Measurements from ENCODE around the gene FBRSL1. TPM values are rescaled to one million over a fixed set of nuclear protein-coding genes. Genes with fewer than 3 reads are reported as not detected.

Gene FBRSL1
- polyA plus RNA-seq, 3 donors, result 0.39 to 28.7 (median 0.74) TPM

- H3K36me3 Mint-ChIP-seq, result peaks cover 24 to 30% of the 10 kb centered on the region in 2 donors
- Histone ChIP-seq H3K27ac (ENCODE audit: low read depth in 1 of 2, low read length in 2 of 2) (no peak overlapping the region), H3K36me3 (replicated peaks in 1 of 2; ENCODE audit: control insufficient read depth in 1 of 2, insufficient read depth in 2 of 2, low read length in 2 of 2) (peaks cover 8 to 15% of the 10 kb centered on the region in 2 donors), H3K4me2 (replicated peaks; ENCODE audit: extremely low read depth, low read length, poor library complexity, severe bottlenecking) (no peak overlapping the region), H3K4me1 (ENCODE audit: control insufficient read depth in 1 of 2, insufficient read depth in 2 of 2, low read length in 2 of 2) (peaks cover 22 to 26% of the 10 kb centered on the region in 2 donors), H3K9ac (ENCODE audit: insufficient read depth, low read length, poor library complexity, severe bottlenecking) (no peak overlapping the region), H3K79me2 (ENCODE audit: insufficient read depth, low read length) (no peaks in the 10 kb centered on the region), H3K27me3 (ENCODE audit: control insufficient read depth in 2 of 2, insufficient read depth in 2 of 2, low read length in 2 of 2) (peaks cover 7 to 30% of the 10 kb centered on the region in 2 donors), H3K9me3 (replicated peaks in 1 of 2; ENCODE audit: control insufficient read depth in 1 of 2, insufficient read depth in 1 of 2, low read length in 2 of 2) (peaks cover 0 to 5% of the 10 kb centered on the region in 2 donors), H2AFZ (ENCODE audit: insufficient read depth, low read depth, low read length, poor library complexity, severe bottlenecking) (no peak overlapping the region), H4K20me1 (ENCODE audit: insufficient read depth, low read length) (peaks cover 60% of the 10 kb centered on the region), H3K4me3 (replicated peaks in 1 of 3; ENCODE audit: low read depth in 2 of 3, low read length in 3 of 3) (no peak overlapping the region)
- 98% methylated on average over 12 of the region's 16 CpGs for WGBS (ENCODE audit: insufficient coverage)
- no peak overlapping the region for H3K4me3 Mint-ChIP-seq
- intact Hi-C loops (cut with micrococcal nuclease), result no loop called here
- H3K27me3 Mint-ChIP-seq (ENCODE audit: low read depth in 3 of 3), result peaks cover 24 to 37% (median 32%) of the 10 kb centered on the region in 3 donors
- no peak overlapping the region for H3K27ac Mint-ChIP-seq
- peaks cover 0 to 15% (median 4%) of the 10 kb centered on the region in 7 donors for H3K9me3 Mint-ChIP-seq
- peaks cover 24% of the 10 kb centered on the region for H3K4me1 Mint-ChIP-seq
- no peak for DNase-seq
- TF ChIP-seq CTCF (IDR thresholded peaks at IDR 0.05), result no peak
Measured at GRCh38 chr12:132556216-132556615, 66.3 kb downstream of the FBRSL1 start.

GRCh38 chr12:132556801-132557200, 66.8 kb downstream of the FBRSL1 start:
- Histone ChIP-seq H3K27ac (ENCODE audit: low read depth in 1 of 2, low read length in 2 of 2) (no peak overlapping the region), H3K4me3 (replicated peaks in 1 of 3; ENCODE audit: low read depth in 2 of 3, low read length in 3 of 3) (no peak overlapping the region), H3K79me2 (ENCODE audit: insufficient read depth, low read length) (no peaks in the 10 kb centered on the region), H3K4me2 (replicated peaks; ENCODE audit: extremely low read depth, low read length, poor library complexity, severe bottlenecking) (no peak overlapping the region), H3K36me3 (replicated peaks in 1 of 2; ENCODE audit: control insufficient read depth in 1 of 2, insufficient read depth in 2 of 2, low read length in 2 of 2) (peaks cover 8 to 12% of the 10 kb centered on the region in 2 donors), H3K9me3 (replicated peaks in 1 of 2; ENCODE audit: control insufficient read depth in 1 of 2, insufficient read depth in 1 of 2, low read length in 2 of 2) (peaks cover 0 to 5% of the 10 kb centered on the region in 2 donors), H4K20me1 (ENCODE audit: insufficient read depth, low read length) (peaks cover 60% of the 10 kb centered on the region), H2AFZ (ENCODE audit: insufficient read depth, low read depth, low read length, poor library complexity, severe bottlenecking) (no peak overlapping the region), H3K27me3 (ENCODE audit: control insufficient read depth in 2 of 2, insufficient read depth in 2 of 2, low read length in 2 of 2) (peaks cover 7 to 30% of the 10 kb centered on the region in 2 donors), H3K4me1 (ENCODE audit: control insufficient read depth in 1 of 2, insufficient read depth in 2 of 2, low read length in 2 of 2) (peaks cover 22 to 26% of the 10 kb centered on the region in 2 donors), H3K9ac (ENCODE audit: insufficient read depth, low read length, poor library complexity, severe bottlenecking) (no peak overlapping the region)
- Mint-ChIP-seq H3K4me3 (no peak overlapping the region), H3K4me1 (peaks cover 24% of the 10 kb centered on the region), H3K27ac (peak overlapping the region in 1 of 7 donors; percentile 15), H3K9me3 (peaks cover 0 to 15% (median 4%) of the 10 kb centered on the region in 7 donors), H3K27me3 (ENCODE audit: low read depth in 3 of 3) (peaks cover 24 to 40% (median 32%) of the 10 kb centered on the region in 3 donors), H3K36me3 (peaks cover 24 to 30% of the 10 kb centered on the region in 2 donors)
- no peak for TF ChIP-seq CTCF (IDR thresholded peaks at IDR 0.05)
- DNase-seq, result no peak
- 69% methylated on average over 16 of the region's 17 CpGs for WGBS (ENCODE audit: insufficient coverage)
- intact Hi-C loops (cut with micrococcal nuclease), result no loop called here
